Neural cell (in vitro differentiated cells): ENCODE results near the gene ZFPM1.

Experiments used
- CTCF ChIP-seq: fragments of 450-650 bp; IDR thresholded peaks from 2 replicates; pipeline ENCODE4 v1.5.1; 2014; ENCODE audit warnings: antibody characterized with exemption, mild to moderate bottlenecking, moderate library complexity; ENCODE audit not compliant: poor library complexity, severe bottlenecking
- EP300 ChIP-seq: fragments of 450-650 bp; conservative IDR thresholded peaks from 2 replicates; pipeline ENCODE4 v1.6.1; 2014; ENCODE audit warnings: antibody characterized with exemption, mild to moderate bottlenecking, moderate library complexity; ENCODE audit not compliant: poor library complexity, severe bottlenecking
- EZH2 ChIP-seq: fragments of 200-600, 300-800 bp; shearing (Covaris generic), sonication (generic); IDR thresholded peaks from 2 replicates; pipeline ENCODE4 v1.6.1; 2014; ENCODE audit warnings: antibody characterized with exemption, low read length, borderline replicate concordance, mild to moderate bottlenecking; ENCODE audit not compliant: insufficient read depth, poor library complexity, severe bottlenecking
- MXI1 ChIP-seq: fragments of 450-650 bp; conservative IDR thresholded peaks from 2 replicates; pipeline ENCODE4 v1.6.1; 2014; ENCODE audit warnings: antibody characterized with exemption, mild to moderate bottlenecking; ENCODE audit not compliant: poor library complexity, severe bottlenecking
- POLR2AphosphoS5 ChIP-seq: IDR thresholded peaks from 2 replicates; pipeline ENCODE4 v1.6.1; 2012
- RAD21 ChIP-seq: fragments of 450-650 bp; conservative IDR thresholded peaks from 2 replicates; pipeline ENCODE4 v1.6.1; 2014; ENCODE audit warnings: antibody characterized with exemption, mild to moderate bottlenecking, moderate library complexity
- REST ChIP-seq: IDR thresholded peaks from 2 replicates; pipeline ENCODE4 v1.6.1; 2012; ENCODE audit warnings: borderline replicate concordance
- SMC3 ChIP-seq: fragments of 450-650 bp; conservative IDR thresholded peaks from 2 replicates; pipeline ENCODE4 v1.6.1; 2014; ENCODE audit warnings: antibody characterized with exemption, mild to moderate bottlenecking, moderate library complexity; ENCODE audit not compliant: poor library complexity
- TAF1 ChIP-seq: IDR thresholded peaks from 2 replicates; pipeline ENCODE4 v1.6.1; 2012; ENCODE audit warnings: low read depth

GRCh38 chr16:88471115-88471514 lies 18.0 kb downstream of the ZFPM1 start:
- TF ChIP-seq EZH2 (no peak), POLR2AphosphoS5 (no peak), CTCF (no peak), TAF1 (no peak), SMC3 (no peak), REST (no peak), RAD21 (no peak), EP300 (no peak), MXI1 (no peak)
